HG03469 (cell line): Measurements from ENCODE around the gene RXFP4.
"Not testable (repeated sequence)": the region's sequence is repeated elsewhere in the genome, so short reads cannot be mapped to it uniquely, and the experiment has no call there.

Experiments used
- ATAC-seq: cut with Tn5 transposase; IDR thresholded peaks from one replicate; pipeline ENCODE4 v1.9.1; 2021; ENCODE audit warnings: mild to moderate bottlenecking, moderate library complexity, moderate number of reproducible peaks; ENCODE audit not compliant: unreplicated experiment

Gene RXFP4

GRCh38 chr1:155976913-155977689, 35.7 kb downstream of the RXFP4 start:
- no peak for ATAC-seq

GRCh38 chr1:155977690-155978324, 36.4 kb downstream of the RXFP4 start:
- no peak for ATAC-seq

DNA sequence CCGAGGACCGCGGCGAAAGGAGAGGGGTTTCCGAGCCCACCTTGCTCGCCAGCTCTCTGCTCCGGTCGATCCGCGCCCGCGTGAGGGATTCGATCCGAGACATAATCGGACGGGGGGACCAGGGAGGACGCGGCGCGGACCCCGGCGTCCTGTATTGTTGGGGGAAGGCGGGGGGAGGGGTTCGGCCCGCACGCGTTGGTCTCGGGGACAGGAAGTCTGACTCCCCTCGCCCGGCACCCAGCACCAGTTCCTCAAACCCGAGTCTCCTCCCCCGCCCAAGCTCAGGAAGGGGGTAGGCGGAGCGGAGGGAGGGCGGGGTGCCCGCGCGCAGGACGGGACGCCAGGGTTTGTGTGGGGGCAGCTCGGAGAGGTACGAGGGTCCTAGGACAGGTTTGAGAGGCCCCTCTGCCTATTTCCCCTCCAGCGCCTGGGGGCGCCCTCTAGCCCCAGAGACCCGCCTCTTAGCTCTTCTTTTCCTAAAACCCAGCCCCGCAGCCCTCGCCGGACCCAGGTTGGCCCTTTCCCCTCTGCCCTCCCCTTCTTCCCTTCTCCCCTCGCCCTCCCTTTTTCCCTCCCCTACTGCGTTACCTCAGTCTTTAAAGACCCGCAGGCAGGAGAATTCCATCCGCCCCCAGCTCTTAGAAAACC, 37.0 kb downstream of the RXFP4 start, which contains the start of gene ARHGEF2:
Gene ARHGEF2, minus strand, starts transcription at position 223 of the 648 bp plus-strand sequence. Its CDS starts 120 bp downstream, at position 103.
- ATAC-seq = no peak

GRCh38 chr1:155978973-155979429, 37.6 kb downstream of the RXFP4 start:
- no peak for ATAC-seq

DNA sequence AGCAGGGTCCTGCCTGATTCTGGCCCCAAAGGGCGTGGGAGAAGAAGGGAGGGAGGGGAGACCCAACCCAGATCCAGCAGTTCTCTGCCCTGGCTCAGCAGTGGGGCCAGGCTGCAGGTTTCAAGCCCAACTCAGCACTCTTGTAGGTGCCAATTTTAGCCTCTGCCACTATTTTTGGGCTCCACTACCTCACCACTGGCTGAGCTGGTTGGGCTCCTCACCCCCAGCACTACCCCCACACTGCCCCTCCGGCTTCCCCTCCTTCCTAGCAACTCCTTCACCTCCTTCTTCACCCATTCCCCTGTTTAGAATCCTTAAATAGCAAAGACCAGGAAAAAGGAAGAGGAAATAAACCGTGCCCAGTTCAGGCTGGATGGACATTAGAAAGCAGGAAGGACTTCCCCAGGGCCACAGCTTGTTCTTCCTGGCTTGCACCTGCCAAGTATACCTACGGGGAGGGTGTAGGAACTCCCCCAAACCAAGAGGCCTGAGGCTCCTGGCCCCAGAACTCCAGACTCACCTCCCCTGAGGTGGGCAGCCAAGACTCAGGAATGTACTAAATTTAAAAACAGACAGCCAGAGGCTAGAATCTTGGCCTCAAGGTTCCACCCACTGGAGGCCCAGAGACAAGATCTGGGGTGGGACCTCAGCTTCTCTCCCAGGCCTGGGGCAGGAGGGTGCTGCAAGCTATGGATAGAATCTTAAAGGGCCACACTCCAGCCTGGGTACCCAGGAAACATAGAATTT, 38.3 kb downstream of the RXFP4 start:
- no peak for ATAC-seq

GRCh38 chr1:155981266-155982088, 40.0 kb downstream of the RXFP4 start:
- ATAC-seq = no peak

- ATAC-seq = no peak
These were observed 40.7 kb downstream of the RXFP4 start for GRCh38 chr1:155982106-155982505.

DNA sequence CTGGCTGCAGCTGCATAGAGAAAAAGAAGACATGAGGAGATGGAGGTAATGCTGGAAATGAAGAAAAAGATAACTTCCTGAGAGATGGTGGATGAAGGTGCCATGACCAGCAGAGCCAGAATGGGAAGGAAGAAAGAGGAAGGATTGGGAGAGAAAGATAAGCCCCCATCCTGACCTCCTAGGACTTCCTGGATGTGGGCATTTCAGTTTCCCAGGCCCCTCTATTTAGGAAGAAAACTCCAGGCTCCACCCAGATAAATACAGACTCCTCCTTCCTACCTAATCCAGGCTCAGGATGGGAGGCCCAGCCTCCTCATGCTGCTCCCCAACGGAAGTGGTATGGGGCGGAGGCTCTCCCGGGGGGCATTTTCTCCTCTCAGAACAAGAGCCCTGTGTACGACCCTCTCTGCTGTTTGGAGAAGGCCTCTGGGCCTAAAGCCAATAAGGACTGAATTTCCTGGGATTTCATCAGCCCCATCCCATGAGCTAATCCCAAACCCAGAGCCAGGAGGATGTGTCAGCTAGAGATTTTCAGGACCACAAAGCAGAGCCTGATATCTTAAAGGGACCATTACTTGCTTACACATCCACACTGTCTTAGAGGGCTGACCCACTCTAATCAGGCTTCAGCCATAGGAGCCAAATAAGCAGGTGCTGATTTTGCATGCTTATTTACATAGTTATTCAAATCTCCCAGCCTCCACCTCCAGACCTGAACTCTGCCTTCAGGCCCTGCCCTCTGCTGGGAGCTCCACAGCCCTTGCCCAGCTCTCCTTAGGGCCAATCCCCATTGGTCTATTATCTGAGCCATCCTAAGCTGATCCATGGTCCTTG, 42.0 kb downstream of the RXFP4 start:
- ATAC-seq = no peak

GRCh38 chr1:155984341-155984740, 42.9 kb downstream of the RXFP4 start:
- ATAC-seq = no peak

GRCh38 chr1:155984903-155985645, 43.6 kb downstream of the RXFP4 start:
- not testable (repeated sequence) for ATAC-seq

DNA sequence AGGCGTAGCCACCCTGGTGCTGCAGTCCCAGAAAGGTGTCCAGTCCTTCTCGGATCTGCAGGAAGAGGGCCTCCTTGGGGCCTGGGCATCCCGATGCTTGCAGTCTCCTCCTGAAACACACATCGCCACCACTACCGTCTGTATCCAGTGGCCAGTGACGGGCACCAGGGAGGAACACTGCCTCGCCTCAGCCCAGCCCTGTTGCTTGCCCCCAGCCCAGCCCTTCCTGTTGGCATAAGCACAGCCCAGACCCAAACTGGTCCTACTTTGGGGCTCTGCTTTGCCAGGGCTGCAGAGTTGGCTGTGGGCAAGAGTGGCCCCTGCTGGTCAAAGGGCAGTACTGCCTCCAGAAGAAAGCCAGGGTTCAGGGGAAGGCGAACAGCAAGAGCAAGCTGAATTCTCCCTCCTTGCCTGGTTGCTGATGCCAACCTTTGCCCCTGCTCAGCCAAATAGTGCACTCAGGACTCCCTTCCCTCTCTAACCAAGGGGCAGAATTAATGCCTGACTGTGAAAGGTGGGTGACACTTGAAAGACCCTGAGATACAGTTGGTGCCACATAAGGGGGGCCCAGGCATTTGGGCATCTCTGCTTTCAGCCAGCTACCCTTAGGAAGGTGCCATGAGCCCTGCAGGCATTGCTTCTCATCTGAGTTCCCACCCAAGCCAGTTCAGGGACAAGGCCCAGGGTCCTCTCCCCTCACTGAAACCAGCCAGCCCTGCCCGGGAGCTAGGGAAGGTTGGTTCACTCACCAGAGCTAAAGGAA, 48.0 kb downstream of the RXFP4 start:
- ATAC-seq = no peak

- no peak for ATAC-seq
These were observed 48.7 kb downstream of the RXFP4 start for GRCh38 chr1:155990005-155990739.
